Articular chondrocyte of knee joint (primary cell): Measurements from ENCODE around the gene SUGP1. TPM values are rescaled to one million over a fixed set of nuclear protein-coding genes. Genes with fewer than 3 reads are reported as not detected.

Experiments used
- small RNA-seq: library from RNA; depleted of rRNA; stranded (forward); fragments of <200 nt; gene quantifications from one replicate; pipeline ENCODE3, GENCODE V24; 2012
- total RNA-seq: library from RNA; depleted of rRNA; stranded (reverse); fragments of >200 nt; gene quantifications from 2 replicates; pipeline ENCODE4 v1.2.3, GENCODE V29; 2012

The SUGP1 gene
- 28.5 and 33.2 TPM in 2 replicates for total RNA-seq

GRCh38 chr19:19320361-19321140, at the start of gene SUGP1, which contains the start of gene MAU2:
TSS of gene SUGP1 (minus strand) at chr19:19320509. CDS start at chr19:19320496, 13 bp downstream.
TSS of gene MAU2 (plus strand) at chr19:19320829. CDS start at chr19:19320860, 31 bp downstream.

Small RNA genes lying within 50 kb of the gene (small RNA-seq; reads per million reads assigned to genes)
- gene RNU6-1028P = not detected

Other genes starting within 250 kb of the SUGP1 start
- 11.1 and 12.8 TPM in 2 replicates for gene TMEM161A, start 182.0 kb downstream of the SUGP1 start, total RNA-seq
- 0.26 TPM in 1 of 2 replicates, not detected in the other for gene MEF2B, start 150.2 kb downstream of the SUGP1 start, total RNA-seq
- gene BORCS8, start 128.4 kb downstream of the SUGP1 start, total RNA-seq = 10.3 and 12.3 TPM in 2 replicates
- gene RFXANK, start 128.3 kb downstream of the SUGP1 start, total RNA-seq = 32.1 and 32.4 TPM in 2 replicates
- 3.7 and 5.9 TPM in 2 replicates for gene NR2C2AP, start 117.1 kb downstream of the SUGP1 start, total RNA-seq
- not detected in 2 replicates for gene NCAN, start 108.6 kb downstream of the SUGP1 start, total RNA-seq
- gene TM6SF2, start 47.2 kb downstream of the SUGP1 start, total RNA-seq = 0.65 TPM in 2 replicates
- 33.1 and 39.2 TPM in 2 replicates for gene MAU2, start 320 bp upstream of the SUGP1 start, total RNA-seq
- 39.9 and 51.1 TPM in 2 replicates for gene GATAD2A, start 85.2 kb upstream of the SUGP1 start, total RNA-seq
- gene TSSK6, start 195.0 kb upstream of the SUGP1 start, total RNA-seq = 1.1 and 1.2 TPM in 2 replicates
- 127 and 221 TPM in 2 replicates for gene NDUFA13, start 195.7 kb upstream of the SUGP1 start, total RNA-seq
- gene YJEFN3, start 208.4 kb upstream of the SUGP1 start, total RNA-seq = 0.54 and 0.65 TPM in 2 replicates
- 0.65 and 0.91 TPM in 2 replicates for gene CILP2, start 217.8 kb upstream of the SUGP1 start, total RNA-seq